Type B pancreatic cell (in vitro differentiated cells): ENCODE results near the gene CNTNAP2. TPM values are rescaled to one million over a fixed set of nuclear protein-coding genes. Genes with fewer than 3 reads are reported as not detected.

ENCODE experiments used
- DNase-seq: peaks from one replicate; pipeline ENCODE4 v3.0.0; 2021; ENCODE audit warnings: mixed read lengths; ENCODE audit not compliant: unreplicated experiment; ENCODE audit errors: extremely low spot score
- H3K27ac Mint-ChIP-seq: 2 replicates; pipeline ENCODE4 v1.8.0; 2021; ENCODE audit warnings: mild to moderate bottlenecking, mixed read lengths
- H3K27me3 Mint-ChIP-seq: 2 replicates; pipeline ENCODE4 v1.8.0; 2021; ENCODE audit warnings: mixed read lengths
- H3K36me3 Mint-ChIP-seq: 2 replicates; pipeline ENCODE4 v1.8.0; 2021; ENCODE audit warnings: mixed read lengths
- H3K4me1 Mint-ChIP-seq: one replicate; pipeline ENCODE4 v1.8.0; 2021; ENCODE audit warnings: mixed read lengths; ENCODE audit not compliant: unreplicated experiment
- H3K4me3 Mint-ChIP-seq: 2 replicates; pipeline ENCODE4 v1.8.0; 2021; ENCODE audit warnings: mild to moderate bottlenecking, mixed read lengths
- H3K9me3 Mint-ChIP-seq: 2 replicates; pipeline ENCODE4 v1.8.0; 2021; ENCODE audit warnings: mixed read lengths
- CTCF ChIP-seq: fragments of 200-600 bp; sonication (generic); conservative IDR thresholded peaks from 2 replicates; pipeline ENCODE4 v1.5.0; 2021; ENCODE audit warnings: antibody characterized with exemption, mild to moderate bottlenecking
- total RNA-seq: library from RNA; stranded (reverse); gene quantifications from 2 replicates; pipeline ENCODE4 v1.2.1, GENCODE V29; 2021; ENCODE audit warnings: low replicate concordance

CNTNAP2 gene
- total RNA-seq, 1 donor from 2014 or later: 26.8 TPM

DNA sequence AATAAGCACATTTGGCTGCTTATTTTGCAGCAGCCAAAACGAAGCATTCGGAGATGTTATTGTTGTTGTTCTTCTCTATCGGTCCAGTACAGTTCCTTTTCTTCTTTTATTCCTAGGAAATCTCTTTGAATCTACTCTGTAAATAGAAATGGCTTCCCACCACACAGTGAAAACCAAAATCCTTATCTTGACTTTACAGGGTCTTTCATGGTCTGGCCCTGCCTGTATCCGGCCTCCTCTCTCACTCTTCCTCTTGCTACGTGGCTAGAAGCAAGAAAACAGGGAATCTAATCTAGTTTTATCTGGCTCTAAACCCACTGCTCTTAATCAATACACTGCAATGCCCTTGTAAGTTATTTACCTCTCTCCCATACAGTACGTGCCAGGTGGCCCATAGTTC is 1547.9 kb downstream of the CNTNAP2 start:
- Mint-ChIP-seq H3K9me3 (no peaks in the 10 kb centered on the region), H3K27me3 (no peaks in the 10 kb centered on the region), H3K27ac (no peak overlapping the region), H3K36me3 (no peaks in the 10 kb centered on the region), H3K4me3 (no peak overlapping the region), H3K4me1 (no peaks in the 10 kb centered on the region)
- DNase-seq: no peak
- no peak for TF ChIP-seq CTCF

DNA sequence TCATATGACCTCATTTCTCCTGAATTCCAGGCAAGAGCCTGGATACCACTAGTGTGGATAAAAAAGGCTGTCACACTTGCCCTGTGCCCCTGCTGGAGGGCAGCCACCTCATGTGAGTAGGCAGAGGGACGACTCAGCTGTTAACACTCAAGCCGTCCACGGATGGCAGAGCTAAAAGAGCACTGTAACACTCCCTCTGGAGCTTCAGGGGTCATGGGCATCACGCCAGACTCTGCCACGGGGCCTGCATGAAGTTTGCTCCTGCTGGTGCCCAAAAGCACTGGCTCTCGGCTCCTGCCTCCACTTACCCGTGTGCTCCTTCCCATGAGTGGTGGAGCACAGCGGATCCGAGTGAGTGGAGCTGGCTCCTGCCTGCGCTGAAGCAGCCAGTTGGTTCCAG is 1554.2 kb downstream of the CNTNAP2 start:
- Mint-ChIP-seq H3K36me3 (no peaks in the 10 kb centered on the region), H3K4me1 (no peaks in the 10 kb centered on the region), H3K9me3 (no peaks in the 10 kb centered on the region), H3K27me3 (peaks cover 6% of the 10 kb centered on the region), H3K27ac (no peak overlapping the region), H3K4me3 (no peak overlapping the region)
- no peak for DNase-seq
- no peak for TF ChIP-seq CTCF

GRCh38 chr7:147674705-147675104 is 1558.1 kb downstream of the CNTNAP2 start:
- Mint-ChIP-seq H3K4me1 (no peaks in the 10 kb centered on the region), H3K27ac (no peak overlapping the region), H3K4me3 (no peak overlapping the region), H3K27me3 (peaks cover 6% of the 10 kb centered on the region), H3K9me3 (no peaks in the 10 kb centered on the region), H3K36me3 (no peaks in the 10 kb centered on the region)
- no peak for DNase-seq
- no peak for TF ChIP-seq CTCF

- TF ChIP-seq CTCF: no peak
- no peak for DNase-seq
- Mint-ChIP-seq H3K27me3 (peaks cover 5% of the 10 kb centered on the region), H3K36me3 (no peaks in the 10 kb centered on the region), H3K27ac (no peak overlapping the region), H3K4me1 (no peaks in the 10 kb centered on the region), H3K4me3 (no peak overlapping the region), H3K9me3 (no peaks in the 10 kb centered on the region)
These were observed 1562.3 kb downstream of the CNTNAP2 start for GRCh38 chr7:147678943-147679342.

- no peak overlapping the region for H3K27ac Mint-ChIP-seq
- H3K27me3 Mint-ChIP-seq: peaks cover 5% of the 10 kb centered on the region
- no peaks in the 10 kb centered on the region for H3K36me3 Mint-ChIP-seq
- no peak for DNase-seq
- no peak overlapping the region for H3K4me3 Mint-ChIP-seq
- H3K4me1 Mint-ChIP-seq: no peaks in the 10 kb centered on the region
- no peak for TF ChIP-seq CTCF
- no peaks in the 10 kb centered on the region for H3K9me3 Mint-ChIP-seq
These were observed 1564.9 kb downstream of the CNTNAP2 start for GRCh38 chr7:147681530-147681929.

DNA sequence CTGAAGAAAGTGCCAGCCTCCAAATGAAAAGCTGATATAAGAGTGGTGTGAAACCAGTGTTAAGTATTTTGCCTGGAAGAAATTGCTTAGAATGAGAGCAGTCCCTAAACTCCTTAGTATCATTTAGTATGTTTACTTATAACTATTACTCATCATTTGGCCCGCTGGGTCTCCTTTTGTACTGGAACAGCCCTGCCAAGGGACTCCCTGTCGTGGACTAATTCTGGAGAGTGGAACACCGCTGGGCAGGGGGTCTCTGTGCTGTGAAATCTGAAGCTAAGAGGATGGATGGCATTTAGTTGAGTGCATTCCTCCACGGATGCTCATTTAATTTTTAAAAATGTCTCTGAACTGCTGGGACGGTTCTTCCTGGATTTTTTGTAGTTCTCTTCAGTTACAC is 1584.1 kb downstream of the CNTNAP2 start:
- H3K4me3 Mint-ChIP-seq: no peak overlapping the region
- H3K36me3 Mint-ChIP-seq: no peaks in the 10 kb centered on the region
- no peaks in the 10 kb centered on the region for H3K9me3 Mint-ChIP-seq
- H3K4me1 Mint-ChIP-seq: peaks cover 15% of the 10 kb centered on the region
- no peak for DNase-seq
- no peak for TF ChIP-seq CTCF
- H3K27me3 Mint-ChIP-seq: no peaks in the 10 kb centered on the region
- H3K27ac Mint-ChIP-seq: no peak overlapping the region
